Measurements from ENCODE around the gene OSBPL2.

Gene OSBPL2

DNA sequence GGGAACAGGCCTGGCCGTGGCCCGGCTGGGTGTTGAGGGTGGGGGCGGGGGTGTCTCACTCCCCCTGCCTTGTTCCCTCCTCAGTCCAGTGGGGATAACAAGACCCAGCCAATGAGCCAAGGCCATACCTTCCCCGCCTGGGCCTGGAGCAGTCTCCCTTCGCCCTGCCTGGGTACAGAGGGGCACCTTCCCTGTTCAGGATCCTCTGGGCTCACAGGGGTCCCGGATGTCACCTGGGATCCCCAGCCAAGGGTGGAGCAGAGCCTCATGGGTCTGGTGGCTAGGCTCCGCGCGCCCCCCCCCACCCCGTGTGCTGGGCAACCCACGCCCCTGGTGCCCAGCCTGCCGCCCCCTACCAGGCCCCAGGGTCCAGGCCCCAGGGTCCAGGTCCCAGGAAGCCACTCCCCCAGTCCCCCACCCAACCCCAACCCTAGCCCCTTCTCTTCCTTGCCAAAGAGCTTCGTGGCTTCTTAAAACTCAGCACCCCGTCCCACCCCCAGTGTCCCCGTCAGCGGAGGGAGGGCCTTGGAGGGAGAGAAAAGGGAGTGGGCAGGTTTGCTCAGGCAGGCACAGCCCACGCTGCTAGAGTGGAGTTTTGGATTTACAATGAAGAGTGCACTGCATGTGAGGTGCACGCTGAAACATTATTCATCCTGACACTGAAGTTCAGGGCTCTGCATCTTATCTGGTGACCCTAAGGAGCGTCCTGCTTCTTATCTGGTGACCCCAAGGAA lies 30.1 kb upstream of the OSBPL2 start:
- no peak for DNase-seq

DNA sequence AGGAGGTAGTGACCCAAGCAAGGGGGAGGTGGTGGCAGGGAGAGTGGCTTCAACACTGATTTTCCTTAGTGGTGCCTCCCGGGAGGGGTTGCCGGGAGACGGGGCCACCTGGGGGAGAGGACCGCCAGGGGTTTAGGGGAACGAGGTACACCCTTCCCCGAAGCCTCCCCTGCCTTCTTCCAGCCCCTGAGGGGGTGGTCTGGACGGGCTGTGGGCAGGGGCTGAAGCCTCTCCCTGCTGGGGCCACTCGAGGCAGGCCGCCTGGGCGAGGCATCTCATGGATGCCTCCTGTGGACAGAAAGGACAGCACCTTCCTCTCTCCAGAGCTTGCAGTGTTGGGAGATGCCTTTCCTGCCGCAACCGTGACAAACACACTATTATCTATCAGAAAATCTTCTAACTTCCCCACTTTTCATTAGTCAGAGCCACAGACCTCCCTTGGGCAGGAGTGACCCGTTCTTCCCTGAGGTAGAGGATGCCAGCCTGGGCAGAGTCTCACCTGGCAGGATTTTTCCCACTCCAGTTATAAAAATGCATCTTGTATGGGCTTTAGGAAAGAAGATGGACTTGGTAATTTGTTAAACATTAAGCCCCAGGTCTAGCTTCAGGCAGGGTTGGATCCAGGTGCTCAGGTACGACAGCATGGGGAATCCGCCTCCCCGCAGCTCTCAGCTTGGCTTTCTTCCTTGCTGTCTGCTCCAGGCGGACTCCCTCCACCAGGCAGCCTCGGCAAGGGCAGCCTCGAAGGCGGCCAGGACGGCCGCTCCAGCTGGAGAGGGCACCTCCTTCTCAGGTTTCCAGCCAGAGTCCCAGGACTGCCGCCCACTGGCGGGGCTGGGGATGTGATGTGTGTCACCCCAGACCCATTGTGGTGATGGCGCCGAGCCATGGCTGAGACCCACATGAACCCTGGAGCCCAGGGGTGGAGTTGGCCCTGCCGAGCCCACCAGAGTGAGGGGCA lies 29.2 kb upstream of the OSBPL2 start:
- no peak for DNase-seq

DNA sequence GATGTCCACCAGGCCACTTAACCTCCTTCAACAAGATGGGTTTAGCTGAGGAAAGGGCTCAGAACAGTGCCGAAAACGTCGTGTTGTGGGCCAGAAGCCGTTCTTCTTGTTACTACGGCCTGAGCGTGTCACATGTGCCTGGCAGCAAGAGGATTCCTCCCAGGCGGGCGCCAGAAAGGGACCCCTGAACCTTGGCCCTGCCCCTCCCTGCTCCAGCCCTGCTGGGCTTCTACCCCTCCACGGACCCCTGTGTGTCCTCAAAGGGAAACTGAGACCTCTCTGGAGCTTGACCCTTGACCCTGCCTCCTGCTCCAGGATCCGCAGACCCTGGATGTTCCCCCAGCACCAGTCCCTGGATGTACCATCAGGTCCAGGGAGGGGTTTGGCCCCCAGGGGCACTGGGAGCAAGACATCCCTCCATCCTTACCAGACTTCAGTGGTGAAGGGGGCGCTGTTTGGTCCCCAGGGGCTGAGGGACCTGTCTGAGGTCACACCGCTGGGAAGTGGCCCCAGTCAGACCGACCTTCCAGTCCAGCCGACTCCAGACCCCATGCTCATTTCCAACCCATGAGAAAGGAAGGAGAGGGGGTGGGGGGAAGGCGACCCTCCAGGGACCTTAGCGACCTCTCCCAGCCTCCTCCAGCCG lies 28.3 kb upstream of the OSBPL2 start:
- no peak for DNase-seq

DNA sequence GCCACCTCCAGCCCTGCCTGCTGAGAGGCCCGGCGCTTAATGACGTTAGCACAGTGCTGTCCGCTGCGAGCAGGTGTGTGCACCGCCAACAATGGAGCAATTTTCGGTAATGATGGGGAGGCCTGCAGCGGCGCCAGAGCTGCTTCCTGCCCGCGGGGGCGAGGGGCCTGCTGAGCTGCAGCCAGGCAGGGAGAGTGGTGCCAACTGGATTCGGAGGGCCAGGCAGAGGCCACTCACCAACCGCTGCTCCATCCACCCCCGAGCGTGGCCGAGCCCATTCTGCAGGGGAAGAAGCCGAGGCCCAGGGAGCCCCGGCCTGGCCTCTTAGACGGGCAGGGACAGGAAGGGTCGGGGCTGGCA lies 27.8 kb upstream of the OSBPL2 start:
- no peak for DNase-seq

DNA sequence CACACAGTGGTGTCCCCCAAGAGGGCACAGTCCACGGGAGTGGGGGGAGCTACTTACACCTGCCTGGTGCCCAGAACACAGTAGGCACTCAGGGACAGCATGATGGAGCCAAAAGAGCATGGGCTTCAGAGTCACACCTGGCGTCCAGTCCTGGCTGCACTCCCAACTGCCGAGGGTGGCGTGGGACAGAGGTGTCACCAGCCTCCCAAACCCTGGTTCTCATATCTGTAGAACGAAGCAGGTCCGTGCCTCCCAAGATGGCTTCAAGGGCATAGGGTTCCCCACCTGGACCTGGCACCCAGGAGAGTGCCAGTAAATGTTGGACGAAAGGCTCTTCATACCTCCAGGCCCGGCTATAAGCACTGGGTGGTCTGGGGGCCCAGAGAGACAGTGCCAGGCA lies 27.1 kb upstream of the OSBPL2 start:
- no peak for DNase-seq

DNA sequence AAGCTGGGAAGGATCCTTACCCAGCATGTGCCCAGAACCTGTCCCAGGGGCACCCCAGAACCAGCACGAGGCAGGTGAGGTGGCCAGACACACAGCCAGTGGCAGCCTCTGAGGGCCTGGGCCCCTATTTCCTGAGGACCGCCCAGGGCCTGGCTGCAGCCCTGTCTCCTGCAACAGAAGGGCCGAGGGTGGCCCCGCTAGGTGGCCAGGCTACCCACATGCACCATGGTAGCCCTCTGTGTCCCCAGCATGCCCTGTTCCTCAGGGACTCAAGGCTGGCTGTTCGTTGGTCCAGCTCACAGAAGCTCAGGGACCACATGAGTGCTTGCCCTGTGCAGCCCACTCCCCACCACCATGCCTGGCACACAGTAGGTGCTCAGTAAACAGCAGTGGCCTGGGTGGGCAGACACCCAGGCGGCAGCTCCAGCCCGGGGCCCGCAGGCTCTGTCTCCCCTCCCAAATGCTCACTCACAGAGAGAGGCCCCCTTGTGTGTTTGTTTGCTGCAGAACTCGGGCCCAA lies 26.5 kb upstream of the OSBPL2 start:
- DNase-seq: no peak

DNA sequence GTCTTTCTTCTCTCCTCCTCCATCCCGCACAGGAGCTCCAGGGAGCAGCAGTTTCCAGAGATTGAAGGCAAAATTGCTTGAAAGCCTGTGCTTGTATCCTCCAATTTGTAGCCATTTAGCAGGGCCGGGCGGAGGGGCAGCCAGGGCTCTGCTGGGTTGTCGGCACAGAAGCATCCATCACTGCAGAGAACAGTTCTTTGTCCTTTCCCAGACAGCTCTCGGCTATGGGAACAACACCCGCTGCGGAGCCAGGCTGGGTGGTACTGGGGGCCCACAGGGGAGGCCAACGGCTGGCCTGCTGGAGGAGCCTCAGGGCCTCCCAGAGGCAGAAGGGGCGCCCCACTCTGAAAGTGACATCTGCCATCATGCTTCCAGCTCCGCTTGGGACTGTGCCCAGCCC lies 26.0 kb upstream of the OSBPL2 start:
- no peak for DNase-seq

DNA sequence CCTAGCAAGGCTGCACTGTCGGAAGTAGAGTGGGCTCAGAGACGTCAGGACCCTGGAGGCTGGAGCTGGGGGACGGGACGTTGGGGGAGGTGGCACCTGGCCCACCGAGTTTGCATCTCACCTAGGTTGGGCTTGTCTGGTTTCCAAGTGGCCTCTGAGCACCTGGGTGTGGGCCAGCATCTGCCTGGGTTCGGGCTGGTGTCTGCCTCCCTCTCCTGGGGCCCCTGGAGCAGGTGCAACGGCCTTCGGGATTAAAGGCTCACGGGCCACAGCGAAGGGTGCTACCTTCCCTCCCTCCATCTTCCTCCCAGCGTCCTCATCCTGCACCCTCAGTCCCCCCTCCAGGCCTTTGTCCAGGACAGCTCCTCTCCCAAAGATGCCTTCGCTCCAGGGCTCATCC lies 24.3 kb upstream of the OSBPL2 start:
- no peak for DNase-seq

DNA sequence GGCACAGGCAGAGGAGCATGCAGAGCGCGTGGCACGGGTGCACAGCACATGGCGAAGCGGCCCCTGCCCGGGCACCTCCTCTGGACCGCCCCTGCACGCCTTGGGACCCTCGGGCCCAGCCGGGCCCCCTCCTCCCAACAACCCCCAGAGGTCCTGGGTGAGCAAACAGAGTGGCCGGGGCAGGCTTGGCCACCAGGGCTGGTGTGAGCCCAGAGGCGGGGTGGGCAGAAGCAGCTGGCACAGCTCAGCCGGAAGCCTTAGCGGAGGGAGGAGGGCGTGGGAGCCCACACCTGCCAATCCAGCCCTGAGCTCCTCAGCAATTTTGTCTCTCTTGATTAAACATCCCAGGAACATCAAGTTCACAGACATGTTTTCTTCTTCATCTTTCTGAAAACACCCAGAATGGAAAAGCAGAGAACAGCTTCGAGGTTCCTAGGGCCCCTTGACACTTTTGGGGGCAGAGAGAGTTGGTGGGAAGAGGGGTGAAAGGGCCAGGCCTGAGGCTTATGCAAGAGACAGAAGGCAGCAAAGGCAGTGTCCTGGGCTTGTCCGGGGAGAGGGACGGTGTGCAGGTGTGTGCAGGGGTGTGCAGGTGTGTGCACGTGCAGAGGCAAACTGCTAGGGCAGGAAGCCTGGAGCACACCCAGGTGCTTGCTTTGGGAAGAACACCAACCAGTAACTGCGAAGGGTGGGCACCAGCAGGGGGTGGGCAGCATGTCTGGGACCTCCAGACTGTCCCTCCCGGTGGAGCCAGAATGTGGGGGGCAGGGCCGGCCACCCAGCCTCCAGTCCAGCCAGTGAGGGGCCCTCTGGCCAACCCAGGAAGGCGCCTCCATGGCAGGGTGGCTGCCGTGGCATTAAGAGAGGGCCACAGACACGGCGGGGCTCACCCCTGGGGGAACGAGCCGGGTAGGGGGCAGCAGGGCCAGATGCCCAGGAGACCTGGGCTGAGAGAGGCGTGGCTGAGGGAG lies 23.0 kb upstream of the OSBPL2 start:
- DNase-seq: no peak

DNA sequence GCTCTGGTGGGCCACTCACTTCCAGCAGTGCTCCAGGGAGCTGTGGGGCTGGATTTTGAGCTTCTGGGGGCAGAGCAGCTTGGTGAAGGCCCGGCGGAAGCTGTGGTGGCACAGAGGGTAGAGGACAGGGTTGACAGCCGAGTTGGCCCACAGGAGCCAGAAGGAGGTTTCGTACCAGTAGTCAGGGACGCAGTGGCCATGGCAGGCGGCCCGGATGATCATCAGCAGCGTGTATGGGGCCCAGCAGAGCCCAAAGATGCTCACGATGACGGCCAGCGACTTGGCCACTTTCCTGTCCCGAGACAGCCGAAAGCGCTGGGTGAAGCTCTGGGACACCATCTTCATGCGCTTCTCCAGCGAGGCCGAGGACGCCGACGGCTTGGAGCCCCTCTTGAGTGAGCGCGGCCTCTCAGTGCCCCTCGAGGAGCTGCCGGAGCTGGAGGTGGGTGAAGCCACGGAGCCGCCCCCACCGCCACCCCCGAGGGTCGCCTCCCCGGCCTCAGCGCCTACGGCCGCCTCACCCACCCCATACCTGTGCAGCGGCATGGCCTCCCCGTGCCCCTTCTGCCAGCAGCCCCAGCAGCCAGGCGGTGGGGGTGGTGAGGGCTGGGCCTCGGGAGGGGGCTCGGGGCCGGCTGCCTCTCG lies 22.2 kb upstream of the OSBPL2 start:
- DNase-seq: no peak

DNA sequence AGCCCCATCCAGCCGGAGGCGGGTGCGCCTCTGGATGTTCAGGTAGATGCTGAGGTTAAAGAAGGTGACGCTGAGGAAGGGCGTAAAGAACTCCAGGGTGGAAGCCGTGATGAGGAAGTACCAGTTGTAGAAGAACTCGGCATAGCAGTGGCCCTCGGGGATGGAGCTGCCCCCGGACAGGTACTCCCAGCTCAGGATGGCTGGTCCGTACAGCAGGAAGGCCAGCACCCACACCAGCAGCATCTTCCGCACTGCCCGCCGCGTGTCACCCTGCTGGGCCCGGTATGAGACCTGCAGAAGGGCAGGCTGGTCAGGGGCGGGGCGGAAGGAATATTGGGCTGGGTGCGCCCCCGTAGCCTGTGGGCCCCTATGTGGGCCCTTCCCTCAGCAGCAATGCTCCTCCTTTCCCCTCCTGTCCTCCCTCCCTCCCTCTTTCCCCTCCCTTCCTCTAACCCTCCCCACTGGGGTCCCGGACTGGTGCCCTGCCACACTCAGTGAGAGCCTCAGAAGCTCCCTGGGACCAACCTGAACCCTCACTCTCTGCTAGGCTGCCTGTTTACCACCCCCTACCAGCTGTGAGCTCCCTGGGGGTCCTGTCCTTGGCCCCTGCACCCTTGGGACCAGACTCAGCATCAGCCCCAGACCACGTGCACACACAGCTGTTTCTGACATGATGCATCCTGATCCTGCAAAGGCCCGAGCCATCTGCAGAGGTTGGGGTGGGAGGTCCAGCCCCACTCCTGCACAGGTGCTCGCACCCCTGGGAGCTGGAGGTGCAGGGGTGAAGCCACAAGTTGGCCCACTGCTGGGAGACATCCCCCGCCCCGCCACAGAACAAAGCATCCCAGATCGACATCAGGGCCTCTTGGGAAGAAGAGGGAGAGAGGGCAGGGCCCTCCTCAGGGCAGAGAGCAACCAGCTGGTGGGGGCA lies 21.4 kb upstream of the OSBPL2 start:
- no peak for DNase-seq

DNA sequence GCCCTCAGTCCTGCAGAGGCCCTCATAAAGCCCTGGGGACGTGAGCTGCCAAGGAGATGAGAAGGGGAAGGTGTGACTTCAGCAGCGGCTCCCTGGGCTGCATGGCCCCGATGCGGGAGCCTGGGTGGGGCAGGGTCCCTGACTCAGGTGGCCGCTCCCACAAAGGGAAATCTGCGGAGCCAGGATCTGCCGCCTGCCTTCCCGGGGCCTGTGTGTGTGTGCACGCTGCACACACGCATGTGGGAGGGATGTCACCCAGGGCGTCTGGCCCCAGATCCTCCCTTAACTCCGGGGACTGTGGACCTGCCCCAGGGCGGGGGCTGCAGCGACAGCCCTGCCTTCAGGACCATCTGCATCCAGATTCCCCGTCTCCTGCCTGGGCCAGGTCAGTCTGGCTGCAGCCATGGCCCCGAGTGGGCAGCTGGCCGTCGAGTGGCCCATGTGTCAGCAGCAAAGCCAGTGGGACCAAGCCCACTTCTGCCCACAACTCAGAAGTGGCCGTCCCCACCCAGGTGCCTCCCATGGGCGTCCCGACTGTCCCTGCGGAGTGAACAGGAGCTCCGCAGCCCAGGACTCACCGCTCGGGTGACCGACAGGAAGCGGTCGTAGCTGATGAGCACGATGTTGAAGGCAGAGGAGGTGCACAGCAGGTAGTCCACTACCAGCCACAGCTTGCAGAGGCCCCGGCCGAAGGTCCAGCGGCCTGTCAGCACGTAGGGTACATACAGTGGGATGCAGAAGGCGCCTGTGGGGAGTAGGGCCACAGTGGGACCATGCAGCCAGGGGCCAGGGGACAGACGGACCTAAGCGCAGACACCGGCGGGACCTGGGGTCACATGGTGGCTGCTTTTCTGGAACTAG lies 20.2 kb upstream of the OSBPL2 start:
- no peak for DNase-seq

DNA sequence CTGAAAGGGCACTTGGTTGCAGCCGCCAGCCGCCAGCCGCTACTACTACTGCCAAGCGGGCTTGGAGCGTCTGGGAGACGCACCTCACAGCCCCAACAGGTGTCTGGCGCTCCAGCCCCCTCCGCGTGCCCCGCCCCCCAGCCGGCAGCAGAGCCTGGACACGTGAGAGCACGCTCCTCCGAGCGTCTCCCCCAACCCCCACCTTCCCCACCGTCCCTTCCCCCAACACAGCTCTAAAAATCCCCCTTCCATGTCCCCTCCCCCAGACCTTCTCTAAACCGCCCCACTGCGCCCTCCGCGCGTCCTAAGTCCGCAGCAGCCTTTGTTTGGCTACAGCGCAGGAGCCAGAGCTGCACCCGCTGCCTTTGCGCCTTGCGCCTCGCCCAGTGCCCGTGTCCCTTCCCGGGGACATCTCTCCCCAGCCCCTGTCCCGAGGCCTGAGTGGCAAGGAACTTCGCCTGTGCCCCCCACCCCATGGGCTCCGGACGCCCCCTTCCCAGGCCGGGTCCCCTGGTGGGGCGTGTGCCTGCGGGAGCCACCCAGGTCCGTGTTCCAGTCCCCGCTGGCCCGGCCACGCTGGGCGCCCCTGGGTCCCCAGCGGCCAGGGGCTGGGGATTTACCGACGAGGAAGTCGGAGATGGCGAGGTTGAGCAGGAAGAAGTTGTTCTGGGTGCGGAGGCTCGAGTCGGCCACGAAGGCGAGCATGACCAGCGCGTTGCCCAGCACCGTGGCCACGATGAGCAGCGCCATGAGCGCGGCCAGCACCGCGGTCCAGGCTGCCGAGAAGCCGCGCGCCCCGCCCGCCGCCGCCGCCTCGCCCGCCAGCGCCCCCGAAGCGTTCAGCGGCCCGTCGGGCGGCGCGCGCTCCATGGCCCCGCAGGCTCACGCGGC lies 19.0 kb upstream of the OSBPL2 start:
- DNase-seq: no peak

DNA sequence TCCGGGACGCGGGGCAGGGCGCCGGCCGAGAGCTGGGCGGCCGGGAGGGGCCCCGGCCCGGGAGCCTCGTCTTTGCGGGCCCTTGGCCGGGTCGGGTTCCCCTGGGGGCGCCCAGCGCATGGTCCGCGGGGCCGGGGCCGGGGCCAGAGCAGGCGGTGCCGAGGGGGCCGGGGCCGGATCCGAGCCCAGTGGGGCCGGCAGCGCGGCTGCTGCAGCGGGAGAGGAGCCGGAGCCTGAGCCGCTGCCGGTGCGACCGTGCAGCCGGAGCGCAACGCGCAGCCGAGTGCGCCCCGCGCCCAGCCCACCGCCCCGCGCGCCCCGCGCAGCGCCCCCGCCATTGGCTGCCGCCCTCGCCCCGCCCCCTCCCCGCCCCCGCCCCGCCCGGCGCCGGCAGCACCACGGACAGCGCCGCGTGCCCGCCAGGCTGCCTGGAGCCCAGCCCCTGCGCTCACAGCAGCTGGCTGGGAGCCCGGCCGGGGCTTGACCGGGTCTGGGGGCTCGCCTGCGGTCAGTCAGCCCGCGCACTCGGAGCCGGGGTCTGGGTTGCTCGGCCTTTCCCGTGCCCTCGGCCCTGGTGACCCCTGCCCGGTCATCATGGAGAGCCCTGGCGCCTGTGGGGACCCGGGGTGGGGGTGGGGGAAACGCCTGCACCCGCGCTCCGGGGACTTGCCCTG lies 18.2 kb upstream of the OSBPL2 start, which contains the start of gene HRH3:
Gene HRH3, minus strand, starts transcription at position 287 of the 674 bp plus-strand sequence. CDS start 308 bp downstream, outside the sequence.
- no peak for DNase-seq

DNA sequence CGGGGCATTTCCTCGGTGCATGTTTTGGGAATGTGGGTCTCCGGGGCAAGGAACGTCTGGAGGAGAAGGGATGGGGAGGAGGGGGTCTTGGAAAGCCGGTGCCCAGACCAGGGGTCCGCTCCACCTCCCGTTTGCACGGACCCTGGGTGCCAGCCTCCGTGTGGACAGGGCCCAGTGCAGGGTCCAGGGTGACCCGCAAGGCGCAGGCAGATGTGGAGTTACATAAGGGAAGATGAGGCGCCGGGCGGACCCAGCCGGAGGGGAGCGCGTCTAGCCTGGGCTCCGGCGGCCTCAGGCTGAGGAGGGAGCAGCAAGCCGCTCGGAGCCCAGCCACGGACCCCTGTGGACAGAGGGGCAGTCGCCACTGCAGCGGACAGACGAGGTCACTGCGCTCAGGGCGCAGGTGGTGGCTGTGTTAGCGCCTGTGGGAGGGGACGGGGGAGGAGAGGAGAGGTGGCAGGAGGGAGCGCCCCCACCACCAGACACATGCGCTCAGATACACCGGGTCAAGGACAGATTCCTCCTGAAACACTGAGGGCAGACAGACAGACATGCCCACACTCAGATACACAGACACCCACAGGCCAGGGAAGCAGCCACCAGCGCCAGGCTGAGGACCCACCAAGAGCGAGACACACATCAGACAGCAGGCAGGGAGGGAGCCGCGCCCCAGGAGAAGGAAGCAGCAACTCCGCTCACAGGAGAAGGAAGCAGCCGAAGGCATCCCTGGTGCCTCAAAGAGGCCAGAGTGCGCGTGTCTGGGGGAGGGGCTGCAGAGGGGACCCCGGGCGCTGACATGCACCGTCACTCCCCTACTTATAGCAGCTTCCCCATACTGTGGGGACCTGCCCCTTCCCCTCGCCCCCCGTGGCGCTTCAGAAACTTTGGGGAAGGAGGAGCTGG lies 17.4 kb upstream of the OSBPL2 start:
- DNase-seq: no peak

DNA sequence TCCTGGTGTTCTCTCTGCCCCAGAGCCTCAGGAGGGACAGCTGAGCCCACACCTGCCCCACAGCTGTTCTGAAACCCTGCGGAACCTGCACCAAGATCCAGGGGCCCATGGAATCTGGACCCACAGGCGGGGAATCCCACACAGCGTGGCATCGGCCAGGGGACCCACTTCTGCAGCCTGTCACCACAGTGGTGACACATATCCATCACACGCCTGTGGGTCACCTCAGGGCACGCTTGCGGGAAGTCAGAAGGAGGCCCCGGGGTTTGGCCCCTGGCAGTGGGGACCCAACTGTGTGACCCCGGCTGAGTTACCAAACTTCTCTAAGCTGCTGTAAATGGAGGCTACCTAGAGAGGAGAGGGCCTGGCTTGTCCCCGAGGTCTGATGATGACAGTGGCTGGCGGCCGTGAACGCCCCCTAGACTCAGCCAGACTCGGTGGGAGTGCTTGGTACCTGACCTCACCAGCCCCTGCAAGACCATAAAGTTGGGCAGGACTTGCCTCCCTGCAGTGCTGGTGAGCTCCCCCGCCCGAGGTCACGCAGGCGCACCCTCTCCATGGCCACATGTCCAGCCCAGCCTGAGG lies 16.0 kb upstream of the OSBPL2 start:
- DNase-seq: no peak

Data from AML-193 (cell line).